Fibroblast of skin of left quadriceps (primary cell): ENCODE data around the gene PHLPP1.

Source experiments
- DNase-seq, 2 experiments: peaks; one replicate each; pipeline ENCODE4 v3.0.0-alpha.2; 2013; ENCODE audit warnings: low read depth in 2 of 2

PHLPP1 gene

DNA sequence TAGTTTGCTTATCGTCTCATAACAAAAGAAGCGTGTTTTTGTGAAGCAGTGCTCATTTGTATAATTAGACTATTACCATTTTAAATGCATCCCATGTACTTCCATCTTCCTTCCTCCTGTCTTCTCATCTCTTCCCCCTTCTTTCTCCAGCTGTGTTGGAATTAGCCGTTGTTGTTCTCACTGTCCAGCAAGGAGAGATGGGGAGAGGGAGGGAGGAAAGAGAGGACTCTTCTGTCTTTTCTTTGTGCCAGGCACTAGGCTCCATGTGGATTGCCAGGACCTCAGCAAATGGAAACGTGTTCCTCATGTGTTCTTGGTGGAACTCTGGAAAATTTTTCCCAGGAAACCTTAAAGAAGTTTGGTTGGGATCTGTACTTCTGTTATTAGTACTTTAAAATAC is 131.7 kb downstream of the PHLPP1 start:
- DNase-seq, result no peak

- DNase-seq, result no peak
Observed at GRCh38 chr18:62848946-62849345, 133.6 kb downstream of the PHLPP1 start.

GRCh38 chr18:62850619-62851306 is 135.4 kb downstream of the PHLPP1 start:
- no peak for DNase-seq

DNA sequence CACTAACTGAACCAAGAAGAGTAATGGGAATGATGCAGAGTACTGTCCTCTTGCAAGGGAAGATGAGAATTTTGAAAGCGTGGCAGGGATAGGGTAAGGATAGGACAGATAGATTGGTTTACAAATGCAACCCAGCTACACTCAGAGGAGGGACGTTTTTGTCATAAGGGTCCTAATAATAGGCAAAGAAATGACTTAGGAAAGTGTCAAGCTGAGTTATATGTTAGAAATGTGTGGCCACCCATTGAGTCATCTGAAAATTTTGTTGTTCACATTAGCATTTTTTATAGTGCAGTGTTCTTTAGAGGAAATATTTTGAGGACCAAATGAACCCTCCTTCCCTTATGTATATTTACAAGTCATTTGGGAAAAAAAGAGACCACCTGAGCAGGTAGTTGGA is 137.5 kb downstream of the PHLPP1 start:
- DNase-seq, result no peak

DNA sequence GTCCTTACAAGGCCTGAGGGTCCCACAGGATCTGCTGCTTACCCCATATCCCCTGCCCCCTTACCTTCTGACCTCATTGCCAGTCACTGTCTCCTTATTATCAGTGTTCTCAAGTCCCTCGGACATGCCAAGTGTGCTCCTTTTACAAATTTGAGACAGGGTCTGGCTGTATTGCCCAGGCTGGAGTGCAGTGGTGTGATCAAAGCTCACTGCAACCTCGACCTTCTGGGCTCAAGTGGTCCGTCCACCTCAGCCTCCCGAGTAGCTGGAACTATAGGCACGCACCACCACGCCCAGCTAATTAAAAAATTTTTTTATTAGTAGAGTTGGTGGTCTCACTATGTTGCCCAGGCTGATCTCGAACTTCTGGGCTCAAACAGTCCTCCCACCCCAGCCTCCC is 141.0 kb downstream of the PHLPP1 start:
- DNase-seq, result no peak

DNA sequence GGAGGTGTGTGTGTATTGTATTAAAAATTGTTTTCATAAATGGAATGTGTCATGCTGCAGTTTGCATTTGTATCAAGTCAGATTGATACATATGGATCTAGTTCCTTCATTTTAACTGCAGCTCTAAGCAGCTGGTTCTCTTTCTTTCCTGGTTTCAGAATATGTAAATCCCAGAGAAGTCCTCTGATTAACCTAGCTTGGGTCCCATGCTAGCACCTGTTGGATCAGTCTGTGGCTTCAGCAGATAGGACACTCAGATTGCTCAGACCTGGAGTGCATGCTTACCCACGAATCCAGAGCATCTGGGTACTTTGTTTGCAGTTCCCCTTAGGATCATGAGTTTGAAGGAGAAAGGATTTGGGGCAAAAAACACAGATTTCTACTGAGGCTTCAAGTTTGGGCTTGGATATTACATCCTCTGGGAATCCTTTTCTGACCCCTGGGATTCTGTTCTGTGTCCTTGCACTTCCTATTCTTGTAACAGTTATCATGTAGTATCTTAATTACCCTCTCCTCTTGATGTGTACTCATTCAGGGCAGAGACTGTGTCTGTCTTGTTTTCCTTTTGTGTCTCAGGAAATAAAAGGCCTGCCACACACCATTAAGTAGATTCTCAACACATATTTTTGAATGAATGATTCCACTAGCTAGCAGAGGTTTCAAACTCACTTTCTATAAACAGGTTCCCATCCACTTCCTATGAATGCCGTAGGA is 142.1 kb downstream of the PHLPP1 start:
- no peak for DNase-seq

DNA sequence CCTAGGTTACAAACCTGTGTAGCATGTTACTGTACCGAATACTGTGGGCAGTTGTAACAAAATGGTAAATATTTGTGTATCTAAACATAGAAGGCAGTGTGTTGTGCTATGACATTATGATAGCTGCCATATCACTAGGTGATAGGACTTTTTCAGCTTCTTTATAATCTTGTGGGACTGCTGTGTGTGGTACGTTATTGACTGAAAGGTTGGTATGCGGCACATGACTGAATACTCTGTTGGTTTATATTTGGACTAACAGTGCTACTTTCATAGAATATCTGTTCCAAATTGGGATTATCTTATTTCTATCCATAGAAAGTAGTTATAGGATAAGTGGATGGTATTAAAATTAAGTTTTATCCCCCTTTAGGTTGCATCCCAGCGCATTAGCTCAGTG is 144.7 kb downstream of the PHLPP1 start:
- DNase-seq, result no peak

GRCh38 chr18:62862466-62862865 is 147.1 kb downstream of the PHLPP1 start:
- no peak for DNase-seq

- peak in 1 of 2 experiments; percentile 15 for DNase-seq
Observed at GRCh38 chr18:62863579-62864001, 148.2 kb downstream of the PHLPP1 start.

DNA sequence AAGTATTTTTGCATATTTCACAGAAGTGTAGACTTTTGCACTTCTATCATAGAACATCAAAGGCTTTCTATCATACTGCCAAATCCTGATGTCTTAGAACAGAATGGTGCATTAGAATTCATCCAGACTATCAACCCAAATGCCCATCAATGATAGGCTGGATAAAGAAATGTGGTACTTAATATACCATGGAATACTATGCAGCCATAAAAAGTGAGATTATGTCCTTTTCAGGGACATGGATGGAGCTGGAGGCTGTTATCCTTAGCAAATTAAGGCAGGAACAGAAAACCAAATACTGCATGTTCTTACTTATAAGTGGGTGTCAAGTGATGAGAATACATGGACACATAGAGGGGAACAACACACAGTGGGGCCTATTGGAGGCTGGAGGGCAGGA is 150.2 kb downstream of the PHLPP1 start:
- DNase-seq, result no peak

- no peak for DNase-seq
Observed at GRCh38 chr18:62867534-62867933, 152.2 kb downstream of the PHLPP1 start.

GRCh38 chr18:62868645-62869044 is 153.3 kb downstream of the PHLPP1 start:
- no peak for DNase-seq

DNA sequence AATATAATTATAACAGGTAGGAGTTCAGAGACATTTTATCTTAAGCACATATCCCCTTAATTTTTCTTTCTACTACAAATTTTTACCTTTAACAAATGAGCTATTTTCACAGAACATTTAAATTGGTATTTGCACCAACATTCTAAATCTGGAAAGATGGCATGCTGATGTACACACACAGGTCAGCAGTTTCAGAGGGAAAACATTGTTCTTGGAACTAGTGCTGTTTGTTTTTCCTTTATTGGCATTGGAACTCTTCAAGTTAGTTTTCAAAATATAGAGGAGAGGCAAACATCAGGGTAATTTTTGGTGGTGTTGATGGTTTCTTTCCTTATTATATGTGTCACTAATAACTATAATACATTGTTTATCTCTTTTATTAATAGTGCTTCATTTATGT is 155.3 kb downstream of the PHLPP1 start:
- no peak for DNase-seq

GRCh38 chr18:62875323-62875722 is 160.0 kb downstream of the PHLPP1 start:
- no peak for DNase-seq

GRCh38 chr18:62876111-62876510 is 160.8 kb downstream of the PHLPP1 start:
- no peak for DNase-seq

GRCh38 chr18:62876828-62877227 is 161.5 kb downstream of the PHLPP1 start:
- no peak for DNase-seq

DNA sequence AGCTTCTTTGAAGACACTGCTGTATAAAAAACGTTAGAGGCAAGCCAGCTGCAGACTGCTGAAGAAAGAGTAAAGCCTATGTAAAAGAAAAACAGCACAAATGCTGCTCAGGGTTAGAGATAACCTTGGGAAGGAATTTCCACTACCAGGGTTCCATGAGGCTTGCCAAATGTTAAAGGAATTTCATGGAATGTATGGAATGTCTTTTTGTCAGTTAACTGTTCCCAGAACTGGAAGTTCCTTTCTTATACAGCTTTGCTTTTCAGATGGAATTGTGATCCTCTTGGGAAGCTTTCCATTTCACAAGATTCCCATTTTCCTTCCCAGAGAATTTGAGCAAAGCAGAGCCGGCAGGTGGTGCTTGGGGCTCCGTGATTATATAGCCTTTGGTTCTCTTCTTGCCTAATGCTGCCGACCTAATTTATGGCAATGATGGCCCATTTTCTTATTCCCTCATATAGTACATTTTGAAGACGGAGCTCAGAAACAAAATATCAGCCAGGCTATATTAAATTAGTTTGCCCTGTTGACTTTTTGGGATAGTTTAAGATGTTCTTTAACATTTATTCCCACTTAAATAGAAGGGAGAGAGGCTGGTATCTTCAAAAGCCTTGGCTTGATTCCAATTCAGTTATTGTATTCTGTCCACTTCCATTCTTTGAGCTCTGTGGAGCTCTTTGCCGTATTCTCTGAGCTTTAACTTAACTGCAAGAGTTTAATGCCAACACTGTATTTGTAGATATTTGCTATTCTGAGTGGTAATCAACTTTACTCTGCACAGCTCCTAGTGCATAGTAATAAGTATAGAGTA is 162.3 kb downstream of the PHLPP1 start:
- DNase-seq, result peak; percentile 72 to 75

DNA sequence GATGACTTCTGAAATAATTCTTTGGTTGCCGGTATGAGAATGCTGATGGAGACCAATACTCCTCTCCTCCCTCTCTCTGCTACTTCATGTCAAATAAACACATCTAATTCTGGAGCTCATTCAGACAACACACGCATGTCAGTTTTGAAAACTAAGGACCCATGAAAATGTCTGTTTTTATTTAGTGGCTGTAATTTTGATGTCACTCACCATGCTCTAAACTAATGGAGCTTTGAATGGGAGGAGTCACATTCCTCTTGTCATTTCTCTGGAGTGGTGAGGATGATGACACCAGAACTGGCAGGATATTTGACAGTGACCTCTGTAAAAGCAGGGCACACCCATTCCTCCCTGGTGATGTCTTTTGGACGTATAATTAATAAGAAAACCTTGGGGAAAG is 163.0 kb downstream of the PHLPP1 start:
- DNase-seq, result no peak

DNA sequence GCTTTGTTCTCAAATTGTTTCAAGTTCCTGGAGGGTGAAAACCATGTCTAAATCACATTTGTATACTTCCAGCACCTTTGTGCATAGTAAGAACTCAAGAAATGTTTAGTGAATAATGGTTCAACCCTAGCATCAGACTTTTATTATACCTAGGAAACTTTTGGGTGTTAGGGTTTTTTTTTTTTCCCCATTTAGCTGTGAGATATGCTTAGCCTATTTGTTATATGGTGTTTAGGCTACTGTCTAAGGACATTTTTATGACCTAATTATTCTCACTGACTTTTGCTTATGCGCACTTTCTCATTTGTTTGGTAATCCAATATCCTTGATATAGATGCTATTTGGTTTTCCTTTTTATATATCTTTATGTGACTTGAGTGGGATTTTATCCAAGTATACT is 164.7 kb downstream of the PHLPP1 start:
- DNase-seq, result no peak

DNA sequence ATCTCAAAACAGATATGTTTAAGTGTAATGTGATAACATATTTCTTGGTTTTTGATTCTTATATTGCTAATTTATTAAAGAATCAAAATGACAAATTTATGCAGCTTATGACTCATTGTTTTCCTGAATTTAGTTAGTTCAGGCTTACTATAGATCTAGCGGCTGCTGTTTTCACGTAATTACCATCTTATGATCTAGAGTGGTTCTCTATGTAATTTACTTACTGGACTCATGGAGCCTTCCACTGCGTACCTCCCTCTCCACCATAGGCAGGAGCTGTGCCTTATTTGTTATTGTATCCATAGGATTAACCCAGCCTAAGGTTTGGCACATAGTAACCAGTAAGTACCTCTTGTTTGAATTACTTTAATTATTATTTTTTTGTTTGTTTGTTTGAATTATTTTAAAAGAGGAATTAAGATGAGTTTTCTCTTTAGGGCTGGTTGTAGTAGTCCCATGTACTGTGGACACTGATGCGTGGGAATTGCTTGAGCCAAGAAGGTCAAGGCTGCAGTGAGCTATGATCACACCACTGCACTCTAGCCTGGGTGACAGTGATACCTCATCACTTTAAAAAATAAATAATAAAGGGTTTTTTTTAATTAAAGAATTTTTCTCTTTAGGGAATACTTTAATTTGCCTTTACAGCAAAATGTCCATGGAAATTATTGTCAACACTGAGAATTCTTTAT is 165.5 kb downstream of the PHLPP1 start:
- no peak for DNase-seq

- DNase-seq, result peak; percentile 69 to 71
Observed at GRCh38 chr18:62881509-62882016, 166.2 kb downstream of the PHLPP1 start.
